Bronchus fibroblast of lung (primary cell): ENCODE results near the gene PANX1. TPM values are rescaled to one million over a fixed set of nuclear protein-coding genes. Genes with fewer than 3 reads are reported as not detected.

Source experiments
- total RNA-seq: library from RNA; depleted of rRNA; stranded (reverse); fragments of >200 nt; gene quantifications from 2 replicates; pipeline ENCODE4 v1.2.3, GENCODE V29; 2015

PANX1 gene
- total RNA-seq: 30.9 and 31.1 TPM in 2 replicates

GRCh38 chr11:94128746-94129511 lies at the start of gene PANX1:
TSS of gene PANX1 (plus strand) at chr11:94128841. CDS start at chr11:94129313, 472 bp downstream.

Other genes with a start within 250 kb of the PANX1 start
- not detected in 2 replicates for gene HEPHL1, start 107.5 kb upstream of the PANX1 start, total RNA-seq
- gene IZUMO1R, start 175.7 kb downstream of the PANX1 start, total RNA-seq: not detected in 2 replicates